ENCODE data around the gene SCAF4. TPM values are rescaled to one million over a fixed set of nuclear protein-coding genes. Genes with fewer than 3 reads are reported as not detected.

The SCAF4 gene
- 5.7 and 8.5 TPM in 2 replicates for polyA plus RNA-seq (2012; rRNA removed)
- 6.3 and 6.8 TPM in 2 replicates for polyA plus RNA-seq (2012; cell fraction: cytosol; rRNA removed)
- 26.9 and 33.1 TPM in 2 replicates for polyA plus RNA-seq (2012; cell fraction: nucleus; rRNA removed)

GRCh38 chr21:31731857-31732596 is at the start of gene SCAF4:
Gene SCAF4, minus strand, starts transcription at chr21:31732118. Its CDS starts 426 bp downstream, at chr21:31731692.
- H3K4me1 ChIP-seq (ENCODE audit: control insufficient read depth in 1 of 2, insufficient read depth in 2 of 2, low read depth in 1 of 2, low read length in 1 of 2): peaks cover 19 to 20% of the 10 kb centered on the region in 2 experiments; a peak in 3 of 4 replicates
- peaks cover 47% of the 10 kb centered on the region for H3K79me2 ChIP-seq (ENCODE audit: insufficient read depth)
- H3K36me3 ChIP-seq (replicated peaks in 1 of 2; ENCODE audit: control insufficient read depth in 1 of 2, insufficient read depth in 2 of 2, low read length in 1 of 2): no peaks in the 10 kb centered on the region
- H3K4me2 ChIP-seq: peak within 1 kb of the TSS; percentile 94
- ChIA-PET CTCF (no interaction called here), POLR2A (no interaction called here)
- no peaks in the 10 kb centered on the region for H3K9me2 ChIP-seq
- no peaks in the 10 kb centered on the region for H3K27me3 ChIP-seq (ENCODE audit: insufficient read depth)
- H3K9me3 ChIP-seq: no peaks in the 10 kb centered on the region
- H3K9ac ChIP-seq: peak within 1 kb of the TSS; percentile 98
- H3F3A ChIP-seq (replicated peaks; ENCODE audit: insufficient read depth): peaks cover 4% of the 10 kb centered on the region
- DNase-seq: peak; percentile 98
- H4K20me1 ChIP-seq (ENCODE audit: insufficient read depth): peaks cover 39% of the 10 kb centered on the region
- H3K4me3 ChIP-seq (ENCODE audit: low read depth in 2 of 2, low read length in 1 of 2): peak within 1 kb of the TSS; percentile 92 to 94
- WGBS (ENCODE audit: low lambda C conversion rate): 0% methylated on average over 9 of the region's 98 CpGs
- H3K27ac ChIP-seq (ENCODE audit: low read depth in 2 of 2, low read length in 1 of 2): peak within 1 kb of the TSS; percentile 94 to 97
- H2AFZ ChIP-seq (ENCODE audit: low read depth): peak within 1 kb of the TSS; percentile 66
- no peak for TF ChIP-seq JUND (IDR thresholded peaks at IDR 0.05)
- no peak for TF ChIP-seq RAD21 (IDR thresholded peaks at IDR 0.05; ENCODE audit: low read length)
- peak; percentile 66 for TF ChIP-seq YY1 (IDR thresholded peaks at IDR 0.05; ENCODE audit: low read depth)
- TF ChIP-seq TCF12 (IDR thresholded peaks at IDR 0.05): no peak
- 0 out of 4 replicates have a peak, but pooled peaks of 1 of the 2 experiments have one; percentile 12 for TF ChIP-seq EP300 (IDR thresholded peaks at IDR 0.05; ENCODE audit: borderline replicate concordance in 1 of 2, low read depth in 1 of 2, low read length in 1 of 2)
- TF ChIP-seq SMC3 (IDR thresholded peaks at IDR 0.05; ENCODE audit: low read depth, low read length): 0 out of 2 replicates have a peak, but pooled peaks have one; percentile 5
- TF ChIP-seq FOXM1 (IDR thresholded peaks at IDR 0.05; ENCODE audit: low read depth): no peak
- TF ChIP-seq PBX3 (IDR thresholded peaks at IDR 0.05): 0 out of 2 replicates have a peak, but pooled peaks have one; percentile 27
- TF ChIP-seq IRF3 (IDR thresholded peaks at IDR 0.05; ENCODE audit: low read depth, low read length): no peak
- no peak for TF ChIP-seq FOXJ3 (CRISPR knock-in tag; IDR thresholded peaks at IDR 0.05)
- peak; percentile 46 for TF ChIP-seq MXI1 (IDR thresholded peaks at IDR 0.05; ENCODE audit: low read depth, low read length)
- 0 out of 2 replicates have a peak, but pooled peaks have one; percentile 6 for TF ChIP-seq REST (IDR thresholded peaks at IDR 0.05; ENCODE audit: low read depth, low read length)
- TF ChIP-seq GATA2 (CRISPR knock-in tag; IDR thresholded peaks at IDR 0.05): no peak
- peak; percentile 9 for TF ChIP-seq CHD2 (IDR thresholded peaks at IDR 0.05; ENCODE audit: low read length, partially characterized antibody)
- peak; percentile 30; the same call in 1 of the 2 replicates for TF ChIP-seq GABPA (IDR thresholded peaks at IDR 0.05; ENCODE audit: low read depth)
- TF ChIP-seq FOSL2 (IDR thresholded peaks at IDR 0.05; ENCODE audit: borderline replicate concordance, low read depth): no peak
- TF ChIP-seq NFIC (IDR thresholded peaks at IDR 0.05; ENCODE audit: borderline replicate concordance): no peak
- TF ChIP-seq TEAD4 (IDR thresholded peaks at IDR 0.05; ENCODE audit: borderline replicate concordance, insufficient read depth): no peak
- peak; percentile 79 for TF ChIP-seq TAF1 (IDR thresholded peaks at IDR 0.05; ENCODE audit: borderline replicate concordance, low read depth, low read length)
- TF ChIP-seq MEF2A (IDR thresholded peaks at IDR 0.05; ENCODE audit: borderline replicate concordance, low read depth): no peak
- TF ChIP-seq USF2 (IDR thresholded peaks at IDR 0.05; ENCODE audit: borderline replicate concordance, low read depth, low read length): no peak
- TF ChIP-seq RFX5 (IDR thresholded peaks at IDR 0.05; ENCODE audit: low read length): no peak
- peak; percentile 63; the same call in 1 of the 2 replicates for TF ChIP-seq SIN3A (IDR thresholded peaks at IDR 0.05; ENCODE audit: borderline replicate concordance, low read depth, low read length)
- TF ChIP-seq RCOR1 (IDR thresholded peaks at IDR 0.05; ENCODE audit: low read length): no peak
- peak; percentile 49; the same call in 1 of the 2 replicates for TF ChIP-seq NRF1 (IDR thresholded peaks at IDR 0.05; ENCODE audit: low read depth, low read length)

Data from SK-N-SH (cell line).